HL-60 (cell line): ENCODE measurements around the gene FTO.
A peak's percentile ranks its signal among the peaks of the same experiment; 100 is the strongest.

Experiments used
- DNase-seq, 2 experiments: peaks; one replicate each; pipeline ENCODE4 v3.0.0-alpha.2; 2010 to 2020; ENCODE audit warnings: low read depth in 1 of 2, low spot score in 1 of 2
- H3K27ac ChIP-seq: fragments of 250-450 bp; sonication (Bioruptor Pico); replicated peaks from 2 replicates; pipeline ENCODE4 v1.5.1; 2020; ENCODE audit warnings: mild to moderate bottlenecking, moderate library complexity
- H3K27me3 ChIP-seq: fragments of 250-450 bp; sonication (Bioruptor Pico); 2 replicates; pipeline ENCODE4 v1.5.1; 2021; ENCODE audit warnings: mild to moderate bottlenecking, moderate library complexity; ENCODE audit not compliant: insufficient read depth, poor library complexity, severe bottlenecking
- H3K4me3 ChIP-seq: replicated peaks from 2 replicates; pipeline ENCODE4 v1.5.1; 2011; ENCODE audit warnings: mild to moderate bottlenecking, control low read depth, low read length; ENCODE audit not compliant: insufficient read depth
- CTCF ChIP-seq: IDR thresholded peaks from one replicate; pipeline ENCODE4 v1.5.1; 2011; ENCODE audit warnings: low read length, control low read depth, inconsistent platforms; ENCODE audit not compliant: insufficient read depth
- GABPA ChIP-seq: IDR thresholded peaks from 2 replicates; pipeline ENCODE4 v1.6.1; 2012; ENCODE audit warnings: low read depth
- POLR2AphosphoS5 ChIP-seq: IDR thresholded peaks from 2 replicates; pipeline ENCODE4 v1.6.1; 2012; ENCODE audit warnings: low read depth
- REST ChIP-seq: IDR thresholded peaks from 2 replicates; pipeline ENCODE4 v1.6.1; 2012; ENCODE audit warnings: low read depth; ENCODE audit not compliant: insufficient replicate concordance
- SPI1 ChIP-seq: IDR thresholded peaks from 2 replicates; pipeline ENCODE4 v1.6.1; 2012; ENCODE audit warnings: low read depth, mild to moderate bottlenecking, borderline replicate concordance

The FTO gene

GRCh38 chr16:54135361-54136275 lies 431.7 kb downstream of the FTO start:
- Histone ChIP-seq H3K27ac (0 out of 2 replicates have a peak overlapping the region, but pooled peaks have one; percentile 17), H3K4me3 (no peak overlapping the region), H3K27me3 (no peaks in the 10 kb centered on the region)
- TF ChIP-seq GABPA (no peak), SPI1 (no peak)
- peak in 1 of 2 experiments; percentile 29 for DNase-seq

GRCh38 chr16:54136276-54136625 lies 432.3 kb downstream of the FTO start:
- DNase-seq = no peak
- Histone ChIP-seq H3K4me3 (no peak overlapping the region), H3K27me3 (no peaks in the 10 kb centered on the region), H3K27ac (no peak overlapping the region)
- TF ChIP-seq SPI1 (no peak), CTCF (no peak), REST (no peak), GABPA (no peak), POLR2AphosphoS5 (no peak)

- Histone ChIP-seq H3K27ac (no peak overlapping the region), H3K27me3 (no peaks in the 10 kb centered on the region), H3K4me3 (no peak overlapping the region)
- no peak for DNase-seq
- no peak for TF ChIP-seq CTCF
- TF ChIP-seq REST = no peak
- TF ChIP-seq SPI1 = no peak
- TF ChIP-seq GABPA = no peak
- no peak for TF ChIP-seq POLR2AphosphoS5
Observed at GRCh38 chr16:54140057-54140787, 436.3 kb downstream of the FTO start.

- H3K27me3 ChIP-seq = no peaks in the 10 kb centered on the region
- TF ChIP-seq CTCF = no peak
- TF ChIP-seq GABPA = no peak
- TF ChIP-seq REST = no peak
- no peak for TF ChIP-seq POLR2AphosphoS5
- no peak for TF ChIP-seq SPI1
- no peak overlapping the region for H3K27ac ChIP-seq
- DNase-seq = no peak
- no peak overlapping the region for H3K4me3 ChIP-seq
Observed at GRCh38 chr16:54140788-54141136, 436.8 kb downstream of the FTO start.
